ENCODE data around the gene USP54. TPM values are rescaled to one million over a fixed set of nuclear protein-coding genes. Genes with fewer than 3 reads are reported as not detected.

USP54 gene
- total and polyA plus RNA-seq, 2 experiments from 2014 or later, result 15.1 to 27.4 TPM

DNA sequence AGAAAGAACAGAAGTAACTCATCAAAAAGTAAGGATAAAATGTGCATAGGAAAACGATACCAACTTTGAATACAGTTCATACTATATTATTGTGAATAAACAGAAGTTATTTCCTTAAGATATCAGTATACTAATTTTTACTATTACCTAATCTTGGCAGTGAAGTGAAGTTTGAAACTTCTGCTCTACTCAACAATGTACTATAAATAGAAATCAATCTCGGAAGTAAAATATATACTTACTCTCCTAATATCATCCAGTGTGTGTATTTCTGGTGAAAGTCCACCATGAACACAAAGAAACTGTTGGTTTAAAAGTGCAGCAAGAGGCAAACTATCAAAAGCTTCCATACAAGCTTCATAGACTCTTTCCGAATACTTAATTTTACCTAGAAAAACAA lies 119.9 kb downstream of the USP54 start:
- Histone ChIP-seq H3K27me3 (ENCODE audit: insufficient read depth) (no peaks in the 10 kb centered on the region), H3K4me2 (no peak overlapping the region), H3K27ac (ENCODE audit: low read depth) (no peak overlapping the region), H3F3A (replicated peaks; ENCODE audit: low read depth) (no peaks in the 10 kb centered on the region), H2AFZ (no peak overlapping the region), H3K36me3 (ENCODE audit: insufficient read depth) (peaks cover 30% of the 10 kb centered on the region), H3K4me3 (no peak overlapping the region), H3K9me2 (ENCODE audit: insufficient read depth) (no peaks in the 10 kb centered on the region), H3K4me1 (ENCODE audit: insufficient read depth) (no peaks in the 10 kb centered on the region), H3K79me2 (replicated peaks; ENCODE audit: insufficient read depth) (no peaks in the 10 kb centered on the region), H4K20me1 (replicated peaks; ENCODE audit: insufficient read depth) (no peaks in the 10 kb centered on the region)
- TF ChIP-seq CREB1 (CRISPR knock-in tag; IDR thresholded peaks at IDR 0.05; ENCODE audit: low read depth), result no peak
- TF ChIP-seq EZH2 (IDR thresholded peaks at IDR 0.05; ENCODE audit: low read depth, unreplicated experiment), result no peak
- TF ChIP-seq STAT1 (IDR thresholded peaks at IDR 0.05; ENCODE audit: unreplicated experiment), result no peak
- TF ChIP-seq, protein P1, sequence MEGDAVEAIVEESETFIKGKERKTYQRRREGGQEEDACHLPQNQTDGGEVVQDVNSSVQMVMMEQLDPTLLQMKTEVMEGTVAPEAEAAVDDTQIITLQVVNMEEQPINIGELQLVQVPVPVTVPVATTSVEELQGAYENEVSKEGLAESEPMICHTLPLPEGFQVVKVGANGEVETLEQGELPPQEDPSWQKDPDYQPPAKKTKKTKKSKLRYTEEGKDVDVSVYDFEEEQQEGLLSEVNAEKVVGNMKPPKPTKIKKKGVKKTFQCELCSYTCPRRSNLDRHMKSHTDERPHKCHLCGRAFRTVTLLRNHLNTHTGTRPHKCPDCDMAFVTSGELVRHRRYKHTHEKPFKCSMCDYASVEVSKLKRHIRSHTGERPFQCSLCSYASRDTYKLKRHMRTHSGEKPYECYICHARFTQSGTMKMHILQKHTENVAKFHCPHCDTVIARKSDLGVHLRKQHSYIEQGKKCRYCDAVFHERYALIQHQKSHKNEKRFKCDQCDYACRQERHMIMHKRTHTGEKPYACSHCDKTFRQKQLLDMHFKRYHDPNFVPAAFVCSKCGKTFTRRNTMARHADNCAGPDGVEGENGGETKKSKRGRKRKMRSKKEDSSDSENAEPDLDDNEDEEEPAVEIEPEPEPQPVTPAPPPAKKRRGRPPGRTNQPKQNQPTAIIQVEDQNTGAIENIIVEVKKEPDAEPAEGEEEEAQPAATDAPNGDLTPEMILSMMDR (conservative IDR thresholded peaks at IDR 0.05; ENCODE audit: low read depth in 2 of 2), result no peak
- Mint-ChIP-seq H3K27ac (no peak overlapping the region), H3K9me3 (no peaks in the 10 kb centered on the region), H3K4me1 (no peaks in the 10 kb centered on the region), H3K4me3 (no peak overlapping the region), H3K36me3 (ENCODE audit: low read depth) (peaks cover 19% of the 10 kb centered on the region), H3K27me3 (ENCODE audit: insufficient read depth, low read depth, poor library complexity) (no peaks in the 10 kb centered on the region)
- ATAC-seq, result no peak
- no peak for DNase-seq (ENCODE audit: low spot score)

DNA sequence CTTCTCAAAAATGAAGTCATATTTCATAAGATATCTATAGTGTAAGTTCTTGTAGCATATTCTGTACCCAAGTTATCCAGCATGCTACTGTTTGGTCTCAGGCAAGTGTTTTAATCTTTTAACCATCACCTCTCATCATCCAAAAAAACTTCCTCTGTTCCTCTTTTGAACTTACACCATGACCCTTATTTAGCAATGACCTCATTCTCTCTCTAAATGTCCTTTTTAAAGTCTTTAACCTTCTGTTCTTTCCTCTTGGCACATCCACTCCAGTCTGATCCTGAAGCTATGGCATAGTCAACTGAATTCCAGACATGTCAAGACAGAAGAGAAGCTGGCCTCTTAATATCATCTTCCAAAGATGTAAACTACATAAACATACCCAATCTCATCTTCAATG lies 121.6 kb downstream of the USP54 start:
- no peaks in the 10 kb centered on the region for H3K4me1 Mint-ChIP-seq

More for the DNA sequence above, 121.6 kb downstream of the USP54 start:
- ATAC-seq (no peak), DNase-seq (ENCODE audit: low spot score) (no peak)
- Histone ChIP-seq H3K4me3 (no peak overlapping the region), H3F3A (replicated peaks; ENCODE audit: low read depth) (no peaks in the 10 kb centered on the region), H4K20me1 (replicated peaks; ENCODE audit: insufficient read depth) (no peaks in the 10 kb centered on the region), H3K27ac (ENCODE audit: low read depth) (no peak overlapping the region), H3K4me1 (ENCODE audit: insufficient read depth) (no peaks in the 10 kb centered on the region), H2AFZ (no peak overlapping the region), H3K79me2 (replicated peaks; ENCODE audit: insufficient read depth) (no peaks in the 10 kb centered on the region), H3K9me2 (ENCODE audit: insufficient read depth) (no peaks in the 10 kb centered on the region), H3K27me3 (ENCODE audit: insufficient read depth) (no peaks in the 10 kb centered on the region), H3K36me3 (ENCODE audit: insufficient read depth) (peaks cover 20% of the 10 kb centered on the region), H3K4me2 (no peak overlapping the region)
- peaks cover 12% of the 10 kb centered on the region; the same call in 2 of the 3 replicates for H3K36me3 Mint-ChIP-seq (ENCODE audit: low read depth)
- no peaks in the 10 kb centered on the region for H3K9me3 Mint-ChIP-seq
- no peak overlapping the region for H3K4me3 Mint-ChIP-seq
- H3K27me3 Mint-ChIP-seq (ENCODE audit: insufficient read depth, low read depth, poor library complexity), result no peaks in the 10 kb centered on the region
- H3K27ac Mint-ChIP-seq, result no peak overlapping the region
- TF ChIP-seq STAT1 (IDR thresholded peaks at IDR 0.05; ENCODE audit: unreplicated experiment) (no peak), NANOG (IDR thresholded peaks at IDR 0.05; ENCODE audit: borderline replicate concordance) (no peak), ZNF331 (CRISPR knock-in tag; IDR thresholded peaks at IDR 0.05; ENCODE audit: low read depth) (no peak), CREB1 (CRISPR knock-in tag; IDR thresholded peaks at IDR 0.05; ENCODE audit: low read depth) (no peak), POLR2AphosphoS5 (IDR thresholded peaks at IDR 0.05; ENCODE audit: low read depth) (no peak)
- TF ChIP-seq, protein P2, sequence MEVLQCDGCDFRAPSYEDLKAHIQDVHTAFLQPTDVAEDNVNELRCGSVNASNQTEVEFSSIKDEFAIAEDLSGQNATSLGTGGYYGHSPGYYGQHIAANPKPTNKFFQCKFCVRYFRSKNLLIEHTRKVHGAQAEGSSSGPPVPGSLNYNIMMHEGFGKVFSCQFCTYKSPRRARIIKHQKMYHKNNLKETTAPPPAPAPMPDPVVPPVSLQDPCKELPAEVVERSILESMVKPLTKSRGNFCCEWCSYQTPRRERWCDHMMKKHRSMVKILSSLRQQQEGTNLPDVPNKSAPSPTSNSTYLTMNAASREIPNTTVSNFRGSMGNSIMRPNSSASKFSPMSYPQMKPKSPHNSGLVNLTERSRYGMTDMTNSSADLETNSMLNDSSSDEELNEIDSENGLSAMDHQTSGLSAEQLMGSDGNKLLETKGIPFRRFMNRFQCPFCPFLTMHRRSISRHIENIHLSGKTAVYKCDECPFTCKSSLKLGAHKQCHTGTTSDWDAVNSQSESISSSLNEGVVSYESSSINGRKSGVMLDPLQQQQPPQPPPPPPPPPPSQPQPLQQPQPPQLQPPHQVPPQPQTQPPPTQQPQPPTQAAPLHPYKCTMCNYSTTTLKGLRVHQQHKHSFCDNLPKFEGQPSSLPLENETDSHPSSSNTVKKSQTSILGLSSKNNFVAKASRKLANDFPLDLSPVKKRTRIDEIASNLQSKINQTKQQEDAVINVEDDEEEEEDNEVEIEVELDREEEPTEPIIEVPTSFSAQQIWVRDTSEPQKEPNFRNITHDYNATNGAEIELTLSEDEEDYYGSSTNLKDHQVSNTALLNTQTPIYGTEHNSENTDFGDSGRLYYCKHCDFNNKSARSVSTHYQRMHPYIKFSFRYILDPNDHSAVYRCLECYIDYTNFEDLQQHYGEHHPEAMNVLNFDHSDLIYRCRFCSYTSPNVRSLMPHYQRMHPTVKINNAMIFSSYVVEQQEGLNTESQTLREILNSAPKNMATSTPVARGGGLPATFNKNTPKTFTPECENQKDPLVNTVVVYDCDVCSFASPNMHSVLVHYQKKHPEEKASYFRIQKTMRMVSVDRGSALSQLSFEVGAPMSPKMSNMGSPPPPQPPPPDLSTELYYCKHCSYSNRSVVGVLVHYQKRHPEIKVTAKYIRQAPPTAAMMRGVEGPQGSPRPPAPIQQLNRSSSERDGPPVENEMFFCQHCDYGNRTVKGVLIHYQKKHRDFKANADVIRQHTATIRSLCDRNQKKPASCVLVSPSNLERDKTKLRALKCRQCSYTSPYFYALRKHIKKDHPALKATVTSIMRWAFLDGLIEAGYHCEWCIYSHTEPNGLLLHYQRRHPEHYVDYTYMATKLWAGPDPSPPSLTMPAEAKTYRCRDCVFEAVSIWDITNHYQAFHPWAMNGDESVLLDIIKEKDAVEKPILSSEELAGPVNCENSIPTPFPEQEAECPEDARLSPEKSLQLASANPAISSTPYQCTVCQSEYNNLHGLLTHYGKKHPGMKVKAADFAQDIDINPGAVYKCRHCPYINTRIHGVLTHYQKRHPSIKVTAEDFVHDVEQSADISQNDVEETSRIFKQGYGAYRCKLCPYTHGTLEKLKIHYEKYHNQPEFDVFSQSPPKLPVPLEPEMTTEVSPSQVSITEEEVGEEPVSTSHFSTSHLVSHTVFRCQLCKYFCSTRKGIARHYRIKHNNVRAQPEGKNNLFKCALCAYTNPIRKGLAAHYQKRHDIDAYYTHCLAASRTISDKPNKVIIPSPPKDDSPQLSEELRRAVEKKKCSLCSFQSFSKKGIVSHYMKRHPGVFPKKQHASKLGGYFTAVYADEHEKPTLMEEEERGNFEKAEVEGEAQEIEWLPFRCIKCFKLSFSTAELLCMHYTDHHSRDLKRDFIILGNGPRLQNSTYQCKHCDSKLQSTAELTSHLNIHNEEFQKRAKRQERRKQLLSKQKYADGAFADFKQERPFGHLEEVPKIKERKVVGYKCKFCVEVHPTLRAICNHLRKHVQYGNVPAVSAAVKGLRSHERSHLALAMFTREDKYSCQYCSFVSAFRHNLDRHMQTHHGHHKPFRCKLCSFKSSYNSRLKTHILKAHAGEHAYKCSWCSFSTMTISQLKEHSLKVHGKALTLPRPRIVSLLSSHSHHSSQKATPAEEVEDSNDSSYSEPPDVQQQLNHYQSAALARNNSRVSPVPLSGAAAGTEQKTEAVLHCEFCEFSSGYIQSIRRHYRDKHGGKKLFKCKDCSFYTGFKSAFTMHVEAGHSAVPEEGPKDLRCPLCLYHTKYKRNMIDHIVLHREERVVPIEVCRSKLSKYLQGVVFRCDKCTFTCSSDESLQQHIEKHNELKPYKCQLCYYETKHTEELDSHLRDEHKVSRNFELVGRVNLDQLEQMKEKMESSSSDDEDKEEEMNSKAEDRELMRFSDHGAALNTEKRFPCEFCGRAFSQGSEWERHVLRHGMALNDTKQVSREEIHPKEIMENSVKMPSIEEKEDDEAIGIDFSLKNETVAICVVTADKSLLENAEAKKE (CRISPR knock-in tag; IDR thresholded peaks at IDR 0.05), result no peak

Data from GM23338 (cell line).